Hematopoietic multipotent progenitor cell treated with erythropoietin and hydrocortisone succinate and interleukin-3 and kit ligand, for 17 days (in vitro differentiated cells): ENCODE measurements around the gene NCOA1.
"Not testable (repeated sequence)": the region's sequence is repeated elsewhere in the genome, so short reads cannot be mapped to it uniquely, and the experiment has no call there.

Experiments used
- DNase-seq: peaks from one replicate; pipeline ENCODE4 v3.0.0-alpha.2; 2015; ENCODE audit warnings: low spot score

Gene NCOA1

GRCh38 chr2:24490690-24491541 is at the start of gene NCOA1:
TSS of gene NCOA1 (plus strand) at chr2:24491254. CDS start at chr2:24658678, 167,424 bp downstream.
- DNase-seq = peak; percentile 93

GRCh38 chr2:24448797-24449196 is 42.3 kb upstream of the NCOA1 start:
- no peak for DNase-seq

GRCh38 chr2:24449344-24449743 is 41.7 kb upstream of the NCOA1 start:
- no peak for DNase-seq

- DNase-seq = no peak
These were observed 39.1 kb upstream of the NCOA1 start for GRCh38 chr2:24451805-24452501.

GRCh38 chr2:24452502-24452885 is 38.6 kb upstream of the NCOA1 start:
- DNase-seq = no peak

GRCh38 chr2:24453379-24454073 is 37.5 kb upstream of the NCOA1 start:
- DNase-seq = no peak

- no peak for DNase-seq
These were observed 36.8 kb upstream of the NCOA1 start for GRCh38 chr2:24454294-24454693.

- peak; percentile 71 for DNase-seq
These were observed 34.2 kb upstream of the NCOA1 start for GRCh38 chr2:24456599-24457556.

- peak; percentile 29 for DNase-seq
These were observed 33.2 kb upstream of the NCOA1 start for GRCh38 chr2:24457696-24458386.

GRCh38 chr2:24459224-24460161 is 31.6 kb upstream of the NCOA1 start:
- DNase-seq = peak; percentile 51

GRCh38 chr2:24461685-24462084 is 29.4 kb upstream of the NCOA1 start:
- DNase-seq = peak; percentile 30

- no peak for DNase-seq
These were observed 27.8 kb upstream of the NCOA1 start for GRCh38 chr2:24463271-24463670.

GRCh38 chr2:24466871-24467870 is 23.9 kb upstream of the NCOA1 start:
- DNase-seq = no peak

- not testable (repeated sequence) for DNase-seq
These were observed 22.6 kb upstream of the NCOA1 start for GRCh38 chr2:24468453-24468852.

GRCh38 chr2:24469148-24469650 is 21.9 kb upstream of the NCOA1 start:
- no peak for DNase-seq

GRCh38 chr2:24471662-24472061 is 19.4 kb upstream of the NCOA1 start:
- DNase-seq = no peak

- DNase-seq = no peak
These were observed 18.6 kb upstream of the NCOA1 start for GRCh38 chr2:24472416-24472815.

GRCh38 chr2:24473626-24474025 is 17.4 kb upstream of the NCOA1 start:
- DNase-seq = no peak
